Measurements from ENCODE around the gene TMEM207. TPM values are rescaled to one million over a fixed set of nuclear protein-coding genes. Genes with fewer than 3 reads are reported as not detected.
"Not testable (repeated sequence)": the region's sequence is repeated elsewhere in the genome, so short reads cannot be mapped to it uniquely, and the experiment has no call there.

The TMEM207 gene
- not detected in 2 replicates for total RNA-seq (2014; rRNA removed; shearing (Covaris generic))

DNA sequence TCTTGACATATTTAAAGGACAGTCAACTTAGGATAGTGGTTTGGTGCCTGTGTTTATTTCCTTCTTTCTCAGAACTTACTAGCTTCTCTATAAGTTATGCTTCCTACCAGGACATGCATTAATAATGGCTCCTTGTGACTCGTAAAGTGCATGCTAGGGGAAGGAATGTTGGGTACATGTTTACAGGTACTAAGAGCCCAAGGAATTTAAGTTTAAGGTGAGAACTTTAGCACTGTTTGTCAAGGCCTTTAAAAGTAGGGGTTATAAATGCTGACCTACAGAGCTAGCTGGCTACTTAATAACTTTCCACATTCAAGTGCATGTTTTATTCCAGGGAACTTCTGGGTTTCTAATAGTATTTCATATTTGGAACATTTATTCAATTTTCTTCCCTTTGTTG is at the start of gene TMEM207:
TMEM207 (minus strand) TSS at position 101 of the 400 bp plus-strand sequence; CDS start at position 9, 92 bp downstream.
- no peak for DNase-seq (ENCODE audit: low read depth)

DNA sequence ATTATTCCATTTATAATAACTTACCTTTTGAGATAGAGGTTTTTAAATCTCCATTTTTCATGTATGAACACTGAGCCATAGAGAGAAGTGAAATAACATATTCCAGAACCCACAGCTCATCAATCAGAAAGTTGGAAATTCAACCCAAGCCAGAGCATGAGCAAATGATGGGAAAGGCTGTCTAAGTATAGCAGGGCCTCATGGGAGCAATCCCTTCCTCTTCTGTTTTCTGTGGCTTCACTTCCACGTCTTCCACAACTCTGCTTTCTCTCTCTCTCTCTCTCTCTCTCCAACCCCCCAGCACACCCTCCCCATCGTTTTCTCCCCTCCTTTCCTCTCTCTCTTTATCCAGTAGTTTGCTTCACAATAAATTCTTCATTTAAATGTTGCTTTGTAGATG is 49.4 kb upstream of the TMEM207 start:
- no peak for DNase-seq (ENCODE audit: low read depth)

DNA sequence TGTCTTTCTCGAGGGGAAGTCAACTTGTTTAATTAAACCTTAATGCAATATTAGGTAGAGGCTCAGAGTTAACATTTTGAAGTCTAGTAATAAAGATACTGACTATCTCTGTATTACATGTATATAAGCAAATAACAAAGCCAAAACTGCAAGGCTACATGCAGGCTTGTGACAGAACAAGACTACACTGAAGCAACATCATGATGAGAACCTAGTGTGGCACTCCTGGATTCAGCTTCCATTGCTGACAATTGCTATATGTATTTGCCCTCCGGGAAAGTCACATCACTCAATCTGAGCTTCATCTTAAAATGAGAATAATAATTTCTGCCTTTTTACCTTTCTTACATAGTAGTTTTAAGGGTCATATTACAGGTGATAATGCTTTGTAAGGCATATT is 48.6 kb upstream of the TMEM207 start:
- DNase-seq (ENCODE audit: low read depth) = no peak

DNA sequence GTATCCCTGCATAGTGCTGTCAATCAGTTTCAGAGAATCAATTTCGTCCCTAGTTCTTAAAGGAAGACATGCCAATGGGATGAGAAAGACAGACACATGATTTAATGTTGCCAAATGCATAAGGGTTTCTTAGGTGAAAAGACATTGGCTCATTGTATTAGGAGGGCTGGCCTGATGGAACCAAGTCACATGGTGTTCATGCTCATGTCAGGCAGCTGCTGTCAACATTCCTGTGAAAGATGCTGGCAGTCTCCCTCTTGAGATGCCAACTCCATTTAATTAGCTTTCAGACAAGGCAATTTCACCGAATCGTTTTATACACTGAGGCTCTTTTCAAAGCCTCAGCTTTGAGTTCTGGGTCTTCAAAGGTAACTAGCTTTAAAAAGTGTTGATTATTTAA is 48.1 kb upstream of the TMEM207 start:
- peak; percentile 36 for DNase-seq (ENCODE audit: low read depth)

DNA sequence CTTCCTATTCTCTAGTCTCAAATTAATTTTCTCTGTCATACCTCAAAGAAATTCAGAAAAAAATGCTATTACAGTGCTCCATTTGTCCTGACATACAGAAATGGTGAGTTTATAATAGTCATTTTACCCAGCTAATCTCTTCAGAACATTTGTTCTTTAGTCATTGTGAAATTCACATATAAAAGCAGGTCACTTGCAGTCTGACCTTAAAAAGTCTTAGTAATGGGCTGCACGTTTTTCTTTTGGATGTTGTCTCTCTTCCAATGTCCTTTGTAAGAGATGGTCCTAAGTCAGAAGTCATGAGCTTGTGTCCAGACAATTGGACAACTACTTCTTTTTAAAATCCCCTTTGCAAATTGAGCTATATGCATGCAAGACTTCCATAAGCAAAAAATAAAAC is 47.2 kb upstream of the TMEM207 start:
- no peak for DNase-seq (ENCODE audit: low read depth)

DNA sequence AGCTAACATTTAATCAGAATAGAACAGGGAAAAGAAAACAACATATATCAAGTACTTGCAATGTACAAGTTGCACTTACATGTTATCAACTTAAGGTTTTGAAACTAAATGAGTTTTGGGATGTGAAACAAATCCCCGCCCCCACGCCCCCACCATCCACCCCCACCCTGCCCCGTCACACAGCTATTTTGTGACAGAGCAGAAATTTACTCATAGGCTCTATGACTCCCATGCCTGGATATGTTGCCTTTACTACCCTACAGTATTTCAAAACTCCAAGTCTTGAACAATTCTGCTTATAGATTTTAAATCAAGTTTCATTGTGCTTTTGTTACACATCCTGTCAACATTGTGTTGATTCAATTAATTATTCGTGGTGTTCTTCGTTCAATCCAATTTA is 46.1 kb upstream of the TMEM207 start:
- DNase-seq (ENCODE audit: low read depth) = no peak

DNA sequence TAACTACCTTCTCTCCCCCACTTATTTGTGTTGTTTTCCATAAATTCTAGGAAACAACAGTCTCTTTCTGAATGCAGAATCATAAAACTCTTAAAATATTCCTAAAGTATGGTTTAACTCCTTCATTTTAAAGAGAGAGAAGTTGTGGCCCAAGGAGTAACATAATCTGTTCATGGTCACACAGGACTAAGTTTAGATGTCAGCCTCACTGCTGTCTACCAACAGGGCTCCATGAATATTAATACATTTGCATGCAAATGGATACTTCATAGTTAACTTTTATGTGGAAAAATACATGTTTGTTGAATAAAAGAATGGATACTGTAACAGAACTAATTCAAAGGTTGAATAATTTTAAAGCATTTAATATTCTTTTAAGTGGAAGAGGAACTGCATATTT is 45.7 kb upstream of the TMEM207 start:
- no peak for DNase-seq (ENCODE audit: low read depth)

DNA sequence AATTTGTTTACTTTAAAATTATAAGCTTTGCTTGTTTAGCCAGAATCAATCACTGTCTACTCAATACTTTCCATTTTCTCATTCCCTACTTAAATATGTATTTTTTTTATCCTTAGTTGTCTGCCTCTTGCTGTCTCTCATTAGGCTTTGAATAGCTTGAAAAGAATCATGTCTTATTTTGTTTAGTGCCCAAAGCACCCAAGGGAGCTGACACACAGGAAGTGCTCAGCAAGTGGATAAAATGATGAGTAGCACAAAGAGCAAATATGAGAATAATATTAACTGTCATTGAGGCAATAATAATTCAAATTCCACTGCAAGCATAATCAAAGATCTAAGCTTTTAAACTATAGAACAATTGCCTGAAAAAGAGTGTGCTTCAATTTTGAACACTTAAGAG is 45.2 kb upstream of the TMEM207 start:
- no peak for DNase-seq (ENCODE audit: low read depth)

DNA sequence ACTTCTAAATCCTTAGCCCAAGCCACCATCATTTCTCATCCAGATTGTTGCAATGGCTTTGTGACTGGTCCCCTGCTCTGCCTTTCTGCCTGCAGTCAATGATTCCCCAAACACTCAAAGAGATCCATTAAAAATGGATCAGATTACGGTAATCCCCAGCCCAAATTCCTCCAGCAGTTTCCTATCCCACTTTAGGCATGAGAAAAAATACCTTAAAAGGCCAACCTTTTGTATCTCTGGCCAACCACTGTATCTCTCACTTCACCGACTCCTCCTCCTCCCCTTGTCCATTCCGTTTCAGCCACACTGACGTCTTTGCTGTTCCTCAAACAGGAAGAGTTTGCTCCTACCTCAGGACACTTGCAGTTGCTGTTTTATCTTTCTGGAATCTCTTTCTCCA is 43.3 kb upstream of the TMEM207 start:
- DNase-seq (ENCODE audit: low read depth) = no peak

DNA sequence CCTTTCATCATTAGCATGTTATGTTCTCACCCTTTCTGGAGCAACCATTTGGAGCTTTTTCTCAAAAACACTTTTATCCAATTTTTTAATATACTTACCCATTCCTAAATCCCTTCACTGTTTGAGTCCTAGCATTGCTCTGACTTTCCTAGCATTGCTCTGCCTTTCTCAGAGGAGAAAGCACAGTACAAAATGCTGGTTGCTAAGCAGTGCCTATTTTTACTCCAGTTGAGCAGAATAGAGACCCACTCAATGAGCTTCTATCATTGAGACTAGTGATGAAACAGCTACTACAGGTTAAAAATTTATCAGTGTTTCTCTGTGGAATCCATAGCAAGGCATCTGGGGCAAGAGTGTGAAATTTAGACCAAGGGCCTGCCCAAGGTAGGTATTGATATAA is 42.4 kb upstream of the TMEM207 start:
- DNase-seq (ENCODE audit: low read depth) = no peak

DNA sequence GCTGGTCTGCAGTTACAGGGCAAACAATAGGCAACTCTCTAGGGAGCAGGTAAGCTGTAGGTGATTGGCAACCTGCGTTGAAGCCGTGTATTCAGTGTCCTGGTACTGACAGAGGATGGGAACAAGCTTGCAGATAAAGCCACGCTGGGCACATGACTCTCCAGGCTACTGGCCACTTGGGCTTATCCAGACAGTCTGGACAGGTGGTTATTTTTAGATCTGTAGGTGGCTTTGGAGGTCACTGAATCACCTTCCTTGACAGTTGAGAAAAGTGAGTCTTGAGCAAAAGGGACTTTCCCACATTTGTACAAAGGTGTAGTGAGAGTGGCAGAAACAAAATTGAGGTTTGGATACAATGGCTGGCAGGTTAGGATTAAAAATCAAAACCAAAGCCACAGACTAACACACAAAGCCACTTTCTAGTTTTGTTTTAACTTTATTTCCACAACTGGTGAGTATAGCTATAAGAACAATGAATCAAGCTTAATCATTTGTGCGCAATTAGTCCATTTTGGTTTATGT is 41.9 kb upstream of the TMEM207 start:
- DNase-seq (ENCODE audit: low read depth) = peak; percentile 63

DNA sequence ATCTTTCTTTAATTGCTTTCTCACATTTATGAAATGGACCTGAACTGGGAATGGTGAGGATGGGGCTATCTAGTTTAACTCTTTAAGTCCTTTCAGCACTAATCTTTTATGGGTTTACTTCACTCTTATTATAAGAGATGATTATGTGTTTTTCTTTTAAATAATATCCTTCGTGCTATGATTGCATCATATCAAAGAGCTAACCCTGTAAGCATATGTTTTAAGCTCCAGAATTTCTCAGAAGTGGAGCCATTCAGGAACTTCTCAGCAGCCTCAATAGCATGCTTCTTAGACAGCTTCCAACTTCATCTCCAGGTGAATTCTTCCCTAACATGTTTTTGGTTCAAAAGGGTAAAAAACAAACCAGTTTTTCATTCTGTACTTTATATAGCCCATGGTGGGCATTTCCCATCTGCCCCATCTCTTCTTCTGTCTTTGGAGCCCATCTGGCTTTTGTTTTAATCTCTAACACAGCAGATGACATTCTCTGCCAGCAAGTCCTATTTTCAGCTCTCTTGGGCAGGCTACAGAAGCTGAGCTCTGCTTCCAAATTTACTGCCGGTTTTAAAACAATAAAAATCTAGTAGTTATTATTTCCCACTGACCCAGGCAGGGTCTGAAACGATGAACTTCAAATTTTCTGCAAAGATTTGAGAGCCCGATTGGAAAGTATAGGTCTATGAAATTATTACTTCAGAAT is 37.4 kb upstream of the TMEM207 start:
- DNase-seq (ENCODE audit: low read depth) = no peak

DNA sequence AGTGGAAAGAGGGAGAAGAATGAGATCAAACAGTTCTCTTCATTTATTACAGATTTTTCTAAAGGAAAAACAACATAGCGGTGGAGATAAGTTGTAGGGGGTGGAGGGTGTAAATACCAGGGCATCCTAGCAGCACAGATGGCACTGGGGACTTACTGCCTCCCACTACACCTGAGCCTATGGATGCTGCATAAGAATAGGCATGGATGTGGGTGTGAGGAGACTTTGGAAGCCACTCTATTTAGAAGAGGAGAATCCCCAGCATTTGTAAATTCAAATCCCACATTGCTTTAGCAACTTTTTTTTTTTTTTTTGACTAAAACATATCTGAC is 36.8 kb upstream of the TMEM207 start:
- DNase-seq (ENCODE audit: low read depth) = no peak

DNA sequence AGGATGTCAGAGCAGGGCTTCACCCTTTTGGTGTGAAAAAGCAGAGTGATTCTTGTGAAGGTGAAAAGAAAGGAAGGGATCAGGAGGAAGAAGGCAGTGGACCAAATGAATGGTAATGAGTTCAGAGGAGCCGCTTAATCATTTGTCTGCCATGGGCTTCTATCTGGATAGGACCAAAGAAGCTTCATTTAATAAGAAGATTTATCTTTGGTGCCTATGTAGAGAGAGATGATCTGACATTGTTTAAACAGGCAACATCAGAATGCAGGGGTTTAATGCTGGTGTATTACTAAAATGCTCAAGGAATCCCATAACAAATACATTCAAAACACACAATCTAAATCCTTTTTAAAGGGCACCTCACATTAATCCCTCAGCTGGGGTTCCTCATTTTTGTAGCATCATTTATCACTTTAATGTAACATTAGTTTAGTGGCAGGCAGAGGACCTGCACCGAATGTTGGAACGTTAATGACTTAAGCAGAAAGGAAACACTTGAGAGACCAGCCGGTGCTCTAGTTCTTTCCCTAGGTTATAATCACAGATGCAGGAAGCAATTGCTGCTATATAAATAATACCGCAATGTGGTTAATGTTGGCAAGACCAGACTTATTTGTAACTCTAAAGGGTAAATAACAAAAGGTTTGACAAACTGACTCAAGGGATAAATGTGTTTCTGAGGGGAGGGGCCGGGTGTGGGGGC is 36.3 kb upstream of the TMEM207 start:
- peak; percentile 76 for DNase-seq (ENCODE audit: low read depth)

DNA sequence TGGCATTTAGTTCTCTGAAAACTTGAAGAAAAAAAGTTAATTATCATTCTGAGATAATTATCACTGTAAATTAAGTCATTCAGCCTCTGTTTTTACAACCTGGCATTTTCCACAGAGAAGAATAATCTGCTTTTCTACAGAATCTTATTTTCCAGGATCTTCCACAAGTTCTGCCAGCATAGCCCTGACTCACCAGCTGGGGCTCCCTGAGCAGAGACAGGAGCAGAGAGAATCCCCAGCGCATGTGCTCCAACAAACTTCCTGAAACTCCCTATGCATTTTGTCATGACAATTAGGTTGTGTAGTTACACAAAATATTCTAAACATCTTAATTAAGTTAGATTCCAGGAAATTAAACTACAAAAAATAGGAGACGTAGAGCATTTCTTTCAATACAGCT is 32.1 kb upstream of the TMEM207 start:
- DNase-seq (ENCODE audit: low read depth) = no peak

DNA sequence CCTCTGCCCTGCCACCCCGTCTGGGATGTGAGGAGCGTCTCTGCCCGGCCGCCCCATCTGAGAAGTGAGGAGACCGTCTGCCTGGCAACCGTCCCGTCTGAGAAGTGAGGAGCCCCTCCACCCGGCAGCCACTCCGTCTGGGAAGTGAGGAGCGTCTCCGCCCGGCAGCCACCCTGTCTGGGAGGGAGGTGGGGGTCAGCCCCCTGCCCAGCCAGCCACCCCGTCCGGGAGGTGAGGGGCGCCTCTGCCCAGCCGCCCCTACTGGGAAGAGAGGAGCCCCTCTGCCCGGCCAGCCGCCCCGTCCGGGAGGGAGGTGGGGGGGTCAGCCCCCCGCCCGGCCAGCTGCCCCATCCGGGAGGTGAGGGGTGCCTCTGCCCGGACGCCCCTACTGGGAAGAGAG is 23.6 kb upstream of the TMEM207 start:
- not testable (repeated sequence) for DNase-seq (ENCODE audit: low read depth)

DNA sequence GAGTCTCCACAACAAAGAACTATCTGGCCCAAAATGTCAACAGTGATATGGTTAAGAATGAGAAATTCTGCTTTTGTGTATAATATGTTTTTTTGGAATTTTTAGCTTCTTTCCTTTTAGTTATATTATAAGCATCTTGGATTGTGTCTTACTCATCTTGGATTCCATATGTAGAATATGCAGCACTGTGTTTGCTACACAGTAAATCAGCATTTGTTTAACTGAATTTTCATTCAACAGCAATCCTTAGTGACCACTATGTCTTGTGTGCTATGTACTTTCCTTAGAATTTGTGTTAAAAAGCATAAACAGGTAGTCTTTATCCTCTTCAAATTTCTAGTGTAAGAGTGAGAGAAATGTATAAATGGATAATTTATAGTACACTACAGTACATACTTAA is 18.2 kb upstream of the TMEM207 start:
- no peak for DNase-seq (ENCODE audit: low read depth)

DNA sequence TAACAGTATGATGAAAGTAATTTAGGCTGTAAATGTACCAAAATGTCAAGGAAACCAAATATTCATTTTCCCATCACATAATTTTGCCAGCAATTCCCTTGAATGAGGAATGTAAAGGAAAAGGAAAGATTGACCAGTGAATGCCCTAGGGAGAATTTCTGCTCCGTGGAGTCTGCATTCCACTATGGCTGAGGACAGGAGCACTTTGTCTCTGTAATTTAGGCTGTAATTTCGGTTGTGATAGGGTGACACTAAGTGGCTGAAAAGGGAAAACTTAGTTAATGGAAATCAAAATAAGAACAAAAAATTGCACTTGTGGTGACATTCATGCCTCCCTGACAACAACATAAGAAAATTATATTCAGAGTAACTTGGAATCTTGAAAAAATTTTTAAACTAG is 8.3 kb upstream of the TMEM207 start:
- peak; percentile 27 for DNase-seq (ENCODE audit: low read depth)

DNA sequence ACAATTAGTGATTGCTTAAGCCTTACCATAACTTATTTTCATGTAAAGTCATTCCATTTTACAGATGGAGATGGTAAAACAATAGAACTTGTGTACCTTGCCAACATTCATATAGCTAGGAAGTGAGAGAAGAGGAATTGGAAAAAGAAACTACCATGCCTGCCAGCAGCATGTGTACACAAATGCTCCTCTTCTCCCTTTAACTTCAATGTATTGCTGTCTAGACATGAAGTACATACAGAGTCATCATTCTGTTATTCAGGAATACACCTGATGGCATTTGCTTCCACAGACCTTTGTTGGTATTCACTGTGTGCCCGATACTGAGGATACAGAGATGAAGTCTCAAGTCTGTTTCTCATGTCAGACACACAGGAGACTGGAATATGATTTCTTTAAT is 7.1 kb upstream of the TMEM207 start:
- no peak for DNase-seq (ENCODE audit: low read depth)

DNA sequence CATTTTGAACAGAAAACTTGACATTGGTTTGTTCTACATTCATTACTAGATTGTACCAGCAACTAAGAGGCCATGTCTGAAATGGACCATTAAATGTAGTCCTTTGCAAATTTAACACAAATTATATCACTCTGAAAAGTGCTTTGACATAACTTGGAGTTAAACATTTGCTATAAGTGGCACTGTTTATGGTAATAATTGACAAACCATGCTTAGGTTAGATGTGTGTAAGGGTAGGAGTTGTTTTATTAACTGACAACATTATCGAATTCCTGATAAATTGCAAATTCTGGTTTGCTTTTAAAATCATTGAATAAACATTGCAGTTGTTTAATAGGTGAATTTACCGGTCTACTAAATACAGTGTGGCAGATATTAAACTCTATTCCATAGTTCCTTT is 6.1 kb upstream of the TMEM207 start:
- DNase-seq (ENCODE audit: low read depth) = no peak

DNA sequence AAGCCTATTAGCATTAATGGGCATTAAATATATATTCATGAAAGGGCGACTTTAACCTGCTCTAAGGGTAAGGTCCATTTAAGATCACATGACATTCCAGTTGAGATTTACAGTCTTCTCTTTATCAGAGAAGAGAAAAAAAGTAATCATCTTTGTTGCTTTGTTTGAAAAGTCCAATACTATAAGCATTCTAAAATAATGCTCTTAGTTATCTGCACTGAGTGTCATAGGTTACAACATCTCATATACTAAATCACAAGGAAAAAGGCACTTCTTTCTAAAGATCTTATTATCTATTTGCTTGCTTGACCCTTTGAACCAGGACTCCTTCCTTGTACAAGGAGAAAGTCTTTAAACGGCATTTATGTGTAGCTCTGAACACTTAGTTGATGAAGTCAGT is 1.4 kb downstream of the TMEM207 start:
- no peak for DNase-seq (ENCODE audit: low read depth)

DNA sequence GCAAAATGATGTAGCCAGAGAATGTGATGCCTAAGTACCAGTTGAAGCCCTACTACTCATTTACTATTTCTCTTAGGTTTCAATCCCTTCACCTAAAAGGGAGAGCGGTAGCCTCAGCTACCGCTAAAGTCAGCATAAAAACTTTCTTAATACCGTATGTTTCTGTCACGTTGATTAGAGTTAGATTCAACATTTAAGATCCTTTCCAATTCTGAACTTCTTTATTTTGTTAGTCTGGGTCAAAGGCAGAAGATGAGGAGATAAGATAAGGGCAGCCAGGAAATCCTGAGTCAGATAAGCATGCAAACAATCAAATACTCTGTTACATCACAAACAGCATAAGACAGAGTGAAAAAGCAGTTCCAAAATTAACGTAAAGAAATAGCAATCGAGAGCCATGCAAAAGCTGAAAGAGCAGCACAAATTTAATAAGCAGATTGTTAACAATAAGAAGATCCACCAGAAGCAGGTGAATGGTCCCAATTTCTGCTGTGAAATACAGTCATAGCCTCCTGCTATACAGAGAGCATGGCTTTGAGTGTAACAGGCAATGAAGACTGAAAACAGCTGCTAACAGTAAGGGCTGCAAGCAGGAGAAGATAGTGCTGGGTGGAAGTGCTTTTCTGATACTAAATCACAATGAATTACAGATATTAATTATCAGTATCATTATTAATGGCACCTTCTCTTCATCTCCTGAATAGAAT is 3.0 kb downstream of the TMEM207 start:
- DNase-seq (ENCODE audit: low read depth) = peak; percentile 38

DNA sequence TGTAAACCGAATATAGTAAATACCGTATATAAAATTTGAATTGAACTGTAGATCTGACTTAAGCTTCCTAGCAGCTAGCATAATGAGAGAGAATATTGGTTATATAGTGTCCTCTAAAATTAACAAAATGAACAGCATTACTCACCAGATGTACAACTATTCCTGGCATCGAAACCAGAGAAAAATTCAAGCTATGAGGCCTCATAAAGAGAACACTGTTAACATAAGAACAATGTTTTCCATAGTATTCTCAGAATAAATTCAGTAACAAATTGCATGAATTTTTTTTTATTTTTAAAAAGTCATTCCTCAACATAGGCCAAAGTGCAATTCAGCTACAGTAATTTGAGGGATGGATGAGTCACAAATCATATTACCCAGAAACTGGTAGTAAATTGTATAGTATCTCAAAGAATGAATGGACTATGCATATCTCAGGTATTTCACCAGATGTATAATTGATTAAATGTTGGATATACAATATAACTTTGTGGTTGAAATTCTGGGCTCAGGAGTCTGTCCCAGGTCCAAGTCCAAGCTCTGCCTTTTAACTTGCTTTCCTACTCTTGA is 5.0 kb downstream of the TMEM207 start:
- no peak for DNase-seq (ENCODE audit: low read depth)
